ENCODE data around the gene KCNF1.
"Not testable (repeated sequence)": the region's sequence is repeated elsewhere in the genome, so short reads cannot be mapped to it uniquely, and the experiment has no call there.

KCNF1 gene

DNA sequence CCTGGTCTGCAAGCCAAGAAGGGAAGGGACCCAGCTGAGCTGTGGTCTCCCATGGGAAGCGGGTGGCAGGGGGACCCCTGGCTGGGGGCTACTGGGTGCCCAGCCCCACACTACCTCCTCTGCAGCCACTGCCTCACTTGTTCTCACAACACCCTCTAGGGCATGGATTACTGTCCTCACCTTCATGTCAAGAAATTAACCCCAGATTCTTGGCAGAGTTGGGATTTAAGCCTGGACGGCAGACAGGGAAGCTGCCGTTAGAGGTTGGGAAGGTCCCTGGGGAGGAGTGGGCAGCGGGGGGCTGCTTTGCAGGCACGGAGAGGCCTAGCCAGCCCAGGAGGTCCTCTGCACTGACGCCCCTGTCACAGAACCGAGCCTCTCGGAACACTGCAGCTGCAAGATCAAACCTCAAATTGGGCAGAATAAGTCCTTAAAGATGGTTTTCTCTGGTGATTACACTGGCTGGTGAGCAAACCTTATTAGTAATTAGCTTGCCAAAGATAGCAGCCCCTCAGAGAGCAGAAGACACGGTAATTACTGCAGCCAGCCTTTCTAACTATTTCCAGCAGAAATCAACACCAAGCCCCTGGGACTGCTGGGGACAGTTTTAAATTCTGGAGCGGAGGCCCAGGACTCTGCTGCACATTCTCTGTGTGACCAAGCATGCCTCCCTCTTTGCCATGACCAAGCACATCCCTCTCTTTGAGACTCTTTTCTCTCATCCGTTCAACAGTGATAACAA lies 35.9 kb downstream of the KCNF1 start:
- no peak for DNase-seq

DNA sequence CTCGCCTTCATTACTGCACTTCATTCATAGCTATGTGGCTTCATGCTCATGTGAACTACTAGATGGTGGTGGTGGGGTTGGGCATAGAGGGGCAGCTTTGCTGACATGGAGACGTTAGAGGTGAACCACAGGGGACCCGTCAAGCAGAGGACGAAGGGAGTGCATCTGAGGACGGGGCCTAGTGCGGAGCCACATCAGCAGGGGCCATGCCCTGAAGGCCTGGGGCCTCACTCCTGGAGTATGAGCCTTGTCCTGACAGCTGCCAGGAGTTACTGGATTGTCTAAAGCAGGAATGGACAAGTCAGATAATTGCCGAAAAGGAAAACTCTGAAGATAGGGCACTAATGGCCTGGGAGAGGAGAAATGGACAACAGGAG lies 36.4 kb downstream of the KCNF1 start:
- no peak for DNase-seq

DNA sequence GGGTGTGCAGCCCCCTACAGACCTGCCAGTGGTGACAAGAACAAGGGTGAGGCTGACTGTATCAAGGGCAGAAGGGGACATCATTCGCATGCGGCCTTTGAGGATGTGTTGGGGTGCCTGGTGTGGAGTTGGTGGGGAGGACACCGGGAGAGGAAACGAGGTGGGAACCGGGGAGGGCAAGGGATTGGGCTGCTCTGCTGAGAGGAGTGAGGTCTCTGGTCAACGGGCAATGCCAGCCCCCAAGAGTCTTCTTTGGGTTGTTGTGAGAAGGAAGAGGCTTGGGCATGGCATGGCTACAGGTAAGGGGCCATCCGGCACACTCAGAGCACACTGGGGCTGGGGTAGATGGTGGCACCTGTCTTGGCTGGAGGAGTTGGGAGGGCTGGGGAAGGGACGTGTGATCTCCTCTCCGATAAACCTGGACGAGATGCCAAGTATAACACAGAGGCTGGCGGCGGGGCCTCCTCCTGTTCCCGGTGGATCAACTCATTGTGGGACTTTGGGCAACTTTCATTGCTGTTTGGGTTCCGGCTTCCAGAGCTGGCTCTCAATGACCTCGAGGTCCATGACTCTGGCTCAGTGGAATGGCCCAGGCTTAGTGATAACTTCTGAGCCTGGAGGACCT lies 37.0 kb downstream of the KCNF1 start:
- DNase-seq = no peak

GRCh38 chr2:10949835-10950234 lies 38.1 kb downstream of the KCNF1 start:
- DNase-seq = no peak

DNA sequence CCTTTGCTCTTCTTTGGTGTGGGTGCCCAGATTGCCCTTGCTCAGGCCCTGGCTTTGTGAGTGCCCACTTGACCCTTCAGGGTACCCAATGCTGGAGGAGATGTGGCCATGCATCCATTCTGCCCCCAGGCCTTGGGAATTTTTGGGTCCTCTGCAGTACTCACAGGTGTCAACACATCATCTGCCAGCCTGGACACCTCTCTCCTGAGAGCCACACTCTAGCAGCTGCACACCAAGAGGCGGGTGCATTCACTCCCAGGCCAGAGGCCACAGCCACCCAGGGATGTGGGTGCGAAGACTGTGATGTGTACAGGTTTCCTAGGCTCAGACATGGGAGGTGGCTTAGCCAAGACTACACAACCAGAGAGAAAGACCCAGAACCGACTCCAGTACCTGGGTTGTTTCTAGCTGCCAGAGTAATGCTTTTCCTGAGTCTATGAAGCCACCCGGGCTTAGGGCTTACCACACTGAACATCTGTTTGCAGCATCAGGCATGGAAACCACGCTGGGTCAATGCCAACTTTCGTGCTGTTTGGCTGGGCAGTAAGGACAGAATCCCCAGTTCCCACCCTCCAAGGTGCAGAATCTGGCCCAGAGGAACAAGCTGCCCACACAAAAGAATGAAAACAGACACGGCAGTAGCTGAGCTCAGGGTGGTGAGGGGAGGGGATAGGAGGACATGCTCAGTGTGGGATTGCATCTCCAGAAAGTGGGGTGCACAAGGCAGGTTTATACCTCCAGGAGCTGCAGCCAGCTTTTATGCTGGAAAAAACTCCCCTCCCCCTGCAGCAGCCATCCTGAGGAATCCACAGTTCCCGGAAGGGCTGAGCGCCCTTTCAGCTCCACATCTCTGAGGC lies 40.1 kb downstream of the KCNF1 start:
- no peak for DNase-seq

- no peak for DNase-seq
These were observed 42.7 kb downstream of the KCNF1 start for GRCh38 chr2:10954416-10954815.

- no peak for DNase-seq
These were observed 43.4 kb downstream of the KCNF1 start for GRCh38 chr2:10954856-10955818.

GRCh38 chr2:10956006-10956790 lies 44.5 kb downstream of the KCNF1 start:
- DNase-seq = no peak

- DNase-seq = no peak
These were observed 45.7 kb downstream of the KCNF1 start for GRCh38 chr2:10957391-10957790.

DNA sequence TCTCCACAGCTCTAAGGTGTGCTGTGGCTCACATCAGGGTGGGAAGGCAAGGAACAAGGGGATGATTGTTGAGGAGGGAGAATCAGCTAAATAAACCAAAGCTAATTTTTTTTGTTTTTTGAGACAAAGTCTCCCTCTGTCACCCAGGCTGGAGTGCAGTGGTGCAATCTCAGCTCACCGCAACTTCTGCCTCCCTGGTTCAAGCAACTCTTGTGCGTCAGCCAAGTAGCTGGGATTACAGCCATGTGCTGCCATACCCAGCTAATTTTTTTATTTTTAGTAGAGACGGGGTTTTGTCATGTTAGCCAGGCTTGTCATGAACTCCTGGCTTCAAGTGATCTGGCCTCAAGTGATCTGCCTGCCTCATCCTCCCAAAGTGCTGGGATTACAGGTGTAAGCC lies 46.7 kb downstream of the KCNF1 start:
- not testable (repeated sequence) for DNase-seq

GRCh38 chr2:10960606-10961489 lies 49.1 kb downstream of the KCNF1 start:
- DNase-seq = no peak

- DNase-seq = no peak
These were observed 49.7 kb downstream of the KCNF1 start for GRCh38 chr2:10961490-10961875.

DNA sequence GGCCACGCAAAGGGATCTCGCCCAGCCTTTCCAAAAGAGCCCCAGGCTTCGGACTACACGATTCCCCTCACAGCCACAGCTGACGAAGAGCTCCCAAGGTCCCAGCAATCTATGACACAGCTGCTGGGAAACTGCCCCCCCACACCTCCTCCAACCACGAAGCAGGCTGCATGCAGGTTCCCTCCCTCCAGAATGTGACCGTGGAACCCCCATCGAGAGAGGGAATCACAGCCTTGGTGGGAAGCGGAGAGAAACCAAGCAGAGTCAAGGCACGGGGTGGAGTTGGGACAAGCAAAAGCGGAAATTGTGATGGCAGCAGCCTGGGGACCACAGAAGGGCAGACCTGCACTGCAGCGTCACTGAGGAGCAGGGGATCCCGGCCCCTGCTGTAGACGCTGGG lies 50.3 kb downstream of the KCNF1 start:
- DNase-seq = no peak

- no peak for DNase-seq
These were observed 51.4 kb downstream of the KCNF1 start for GRCh38 chr2:10963155-10963554.
